NCI-H82 treated with DMSO at 0.1 percent for 48 hours (cell line): Measurements from ENCODE around the gene FBN1.
A peak's percentile ranks its signal among the peaks of the same experiment; 100 is the strongest.

Experiments
- DNase-seq: peaks from one replicate; lab custom pipeline; 2025; ENCODE audit not compliant: unreplicated experiment; lab: John Stamatoyannopoulos, UW

Gene FBN1

DNA sequence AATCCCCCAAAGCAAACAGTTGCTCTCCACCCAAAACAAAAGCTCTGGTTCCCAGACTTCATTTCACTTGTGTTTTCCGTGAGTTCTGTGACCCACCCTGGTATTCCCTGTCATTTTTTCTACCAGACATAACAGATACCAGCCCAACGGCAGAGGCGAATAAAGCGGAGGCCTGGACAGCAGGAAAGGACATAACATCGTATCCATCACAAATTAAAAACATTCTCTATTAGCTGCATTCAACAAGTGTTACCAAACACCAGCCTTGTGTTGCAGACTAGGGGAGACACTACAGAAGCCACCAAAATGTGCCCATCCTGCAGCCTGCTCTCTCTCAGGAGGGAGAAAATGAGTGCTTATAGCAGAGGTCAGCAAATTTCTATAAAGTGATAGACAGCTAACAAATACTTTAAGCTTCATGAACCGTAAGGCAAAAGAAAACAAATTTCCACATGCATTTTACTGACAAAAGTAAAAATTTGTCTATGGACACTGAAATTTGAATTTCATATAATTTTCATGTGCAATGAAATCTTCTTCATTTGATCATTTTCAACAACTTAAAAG, 7.1 kb upstream of the FBN1 start:
- DNase-seq = no peak

- no peak for DNase-seq
Measured at GRCh38 chr15:48650931-48651330, 5.4 kb upstream of the FBN1 start.

GRCh38 chr15:48647962-48648361, 2.5 kb upstream of the FBN1 start:
- DNase-seq = no peak

DNA sequence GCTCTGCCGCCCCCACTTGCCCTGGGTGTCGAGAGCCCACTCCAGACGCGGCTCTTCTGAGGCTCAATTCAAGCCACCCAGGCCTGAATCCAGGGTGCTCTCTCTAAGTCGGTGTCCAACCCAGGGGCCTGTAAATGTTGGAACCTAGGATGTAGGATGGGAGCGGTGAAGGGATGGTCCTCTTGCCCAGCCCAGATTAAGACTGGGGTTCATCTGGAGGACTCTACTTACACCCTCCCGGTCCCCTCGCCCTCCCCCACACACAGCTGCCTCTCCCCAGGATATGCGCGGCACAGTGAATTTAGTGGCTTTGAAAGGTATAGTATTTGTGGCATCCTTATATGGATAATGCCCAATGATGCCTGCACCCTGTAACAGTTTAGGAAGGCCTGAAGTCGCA, 822 bp upstream of the FBN1 start:
- DNase-seq = no peak

- DNase-seq = no peak
Measured at GRCh38 chr15:48644827-48645557, 517 bp downstream of the FBN1 start.

GRCh38 chr15:48644467-48644826, 1.1 kb downstream of the FBN1 start:
- DNase-seq = no peak

DNA sequence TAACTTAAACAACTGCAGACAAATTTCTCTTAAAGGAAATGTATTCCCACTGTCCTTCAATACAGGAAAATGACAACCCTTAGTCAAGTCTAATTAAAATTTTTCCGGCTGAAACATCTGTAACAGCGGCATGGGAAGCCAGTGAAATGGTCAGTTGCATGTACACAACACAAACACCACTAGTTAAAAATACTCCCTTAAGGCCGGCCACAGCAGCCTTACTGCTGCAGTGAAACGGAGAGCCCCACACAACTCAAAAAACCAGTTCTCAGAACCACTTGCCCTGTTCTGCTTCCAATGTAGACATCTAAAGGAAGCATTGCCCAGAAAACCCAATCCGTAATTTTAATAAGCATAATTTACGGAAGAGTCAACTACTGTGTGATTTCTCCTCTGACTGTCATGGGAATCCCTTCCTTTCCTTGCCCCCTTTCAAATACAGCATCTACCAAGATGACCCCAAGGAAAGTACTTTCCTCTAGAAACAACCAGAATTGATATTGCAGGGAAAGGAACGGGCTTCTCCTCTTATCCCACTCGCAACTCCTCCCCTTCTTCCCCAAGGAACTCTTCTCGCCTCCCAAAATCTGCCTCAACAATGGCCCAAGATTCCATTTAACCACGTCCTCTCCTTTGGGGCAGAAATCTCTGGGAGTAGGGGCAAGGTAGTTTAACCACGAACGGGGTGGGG, 1.6 kb downstream of the FBN1 start:
- no peak for DNase-seq

- no peak for DNase-seq
Measured at GRCh38 chr15:48643206-48643605, 2.3 kb downstream of the FBN1 start.

DNA sequence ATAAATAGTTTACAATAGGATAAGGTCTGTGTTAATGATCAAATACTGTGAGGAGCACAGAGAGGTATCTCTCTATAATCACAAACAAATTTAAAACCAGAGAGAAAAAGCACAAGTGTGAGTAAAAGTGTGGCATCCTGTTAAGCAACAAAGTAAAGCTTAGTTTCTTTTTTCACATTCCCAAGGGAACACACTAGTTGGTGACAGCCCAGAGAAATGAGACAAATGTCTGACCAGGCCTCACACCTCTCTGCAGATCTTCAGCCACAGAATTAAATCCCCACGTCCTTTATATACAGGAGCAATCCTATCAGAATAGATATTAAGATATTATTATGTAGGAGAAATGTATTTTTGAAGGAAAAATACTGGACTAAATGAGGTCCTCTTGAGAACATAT, 2.7 kb downstream of the FBN1 start:
- no peak for DNase-seq

GRCh38 chr15:48641416-48641815, 4.1 kb downstream of the FBN1 start:
- DNase-seq = peak; percentile 1

GRCh38 chr15:48638963-48639362, 6.5 kb downstream of the FBN1 start:
- no peak for DNase-seq

- no peak for DNase-seq
Measured at GRCh38 chr15:48637639-48638038, 7.9 kb downstream of the FBN1 start.

- DNase-seq = no peak
Measured at GRCh38 chr15:48636511-48636910, 9.0 kb downstream of the FBN1 start.

DNA sequence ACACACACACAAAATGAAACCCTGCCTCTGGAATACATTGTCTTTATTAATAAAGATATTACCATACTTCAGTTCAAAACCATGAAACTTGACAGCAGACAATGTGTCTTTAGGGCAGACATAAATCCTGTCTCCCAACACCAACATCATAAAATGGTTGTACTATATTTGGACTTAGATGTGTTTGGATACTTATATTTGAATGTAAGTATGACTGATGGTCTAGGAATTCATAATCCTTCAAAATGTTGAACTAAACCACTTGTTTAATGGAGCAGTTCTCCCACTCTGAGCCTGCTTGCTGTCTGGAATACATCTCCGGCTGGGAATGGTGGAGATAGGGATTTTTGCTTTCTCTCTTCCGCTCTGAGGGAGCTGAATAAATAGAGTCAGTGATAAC, 10.6 kb downstream of the FBN1 start:
- DNase-seq = no peak

DNA sequence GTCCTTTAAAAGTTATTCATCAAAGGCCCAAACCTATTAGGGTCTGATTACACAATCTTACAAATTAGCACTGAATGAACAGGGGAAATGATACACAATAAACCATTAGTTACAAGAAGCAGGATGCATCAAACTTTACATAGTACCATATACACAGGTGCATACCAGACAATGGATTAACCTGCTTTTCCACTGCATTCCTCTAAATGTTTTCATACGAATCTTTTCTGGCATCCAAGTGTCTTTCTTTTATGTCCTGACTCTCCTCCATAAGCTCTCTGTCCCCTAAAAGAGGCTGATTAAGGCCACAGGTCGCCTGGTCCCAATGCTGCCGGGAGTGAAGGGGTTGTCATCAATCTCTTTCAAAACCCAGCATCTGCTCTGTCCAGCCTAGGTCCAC, 11.4 kb downstream of the FBN1 start:
- DNase-seq = no peak

DNA sequence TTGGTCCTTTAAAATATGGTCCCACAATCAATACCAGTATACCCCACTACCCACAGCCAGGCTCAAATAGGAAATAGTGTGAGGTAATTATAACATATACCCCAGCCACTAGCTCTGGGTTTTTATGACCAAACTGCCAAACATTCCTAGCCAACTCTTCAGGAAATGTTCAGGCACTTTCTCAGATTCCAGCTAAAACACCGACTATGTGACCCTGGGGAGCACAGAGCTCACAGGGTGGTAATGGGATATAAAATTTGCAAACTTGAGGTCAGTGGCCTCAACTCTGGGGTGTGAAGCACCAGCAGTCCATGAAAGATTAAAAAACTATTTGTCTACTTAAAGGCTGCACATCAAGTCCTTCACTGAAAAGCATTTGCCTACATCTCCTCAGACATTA, 12.9 kb downstream of the FBN1 start:
- no peak for DNase-seq

GRCh38 chr15:48631176-48631770, 14.2 kb downstream of the FBN1 start:
- peak; percentile 13 for DNase-seq

- no peak for DNase-seq
Measured at GRCh38 chr15:48630245-48630644, 15.3 kb downstream of the FBN1 start.

DNA sequence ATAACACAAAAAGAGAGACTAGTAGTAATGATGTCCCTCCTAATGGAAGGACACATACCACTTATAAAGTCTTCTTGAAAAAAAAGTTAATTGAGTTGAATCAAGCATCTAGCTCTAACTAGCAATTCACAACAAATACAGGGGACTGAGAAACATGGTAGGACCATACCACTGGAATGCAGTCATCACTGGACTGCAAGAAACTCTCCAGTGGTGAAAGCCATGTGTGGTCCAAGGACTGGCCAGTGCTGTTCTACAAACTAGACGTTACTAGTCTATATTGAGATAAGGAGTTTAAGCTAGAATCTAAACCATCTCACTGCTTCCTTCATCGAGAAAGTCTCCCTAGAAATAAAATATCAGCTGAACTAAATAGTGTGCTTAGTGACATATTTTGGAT, 16.7 kb downstream of the FBN1 start:
- DNase-seq = no peak

- DNase-seq = no peak
Measured at GRCh38 chr15:48627260-48627940, 18.1 kb downstream of the FBN1 start.

DNA sequence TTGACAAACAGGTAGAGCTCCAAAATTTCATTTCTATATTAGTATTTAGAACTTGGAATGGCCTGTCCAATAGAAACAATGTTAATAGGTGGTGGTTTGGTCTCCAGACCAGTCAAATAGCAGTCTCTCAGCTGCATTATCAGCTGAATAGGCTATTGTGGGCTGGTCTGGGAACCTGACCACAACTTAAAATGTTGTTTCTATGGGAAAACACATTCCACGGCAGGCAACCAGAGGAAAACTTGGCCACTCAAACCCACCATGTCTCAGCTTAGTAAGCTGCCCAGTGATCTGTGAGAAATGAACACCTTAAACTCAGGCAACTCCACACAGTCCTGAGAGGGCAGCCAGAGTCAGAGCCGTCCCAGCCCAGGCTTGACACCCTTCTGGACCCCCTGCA, 20.4 kb downstream of the FBN1 start:
- no peak for DNase-seq

GRCh38 chr15:48624700-48625099, 20.8 kb downstream of the FBN1 start:
- no peak for DNase-seq
